ENCODE results near the gene SYT13.

Gene SYT13

DNA sequence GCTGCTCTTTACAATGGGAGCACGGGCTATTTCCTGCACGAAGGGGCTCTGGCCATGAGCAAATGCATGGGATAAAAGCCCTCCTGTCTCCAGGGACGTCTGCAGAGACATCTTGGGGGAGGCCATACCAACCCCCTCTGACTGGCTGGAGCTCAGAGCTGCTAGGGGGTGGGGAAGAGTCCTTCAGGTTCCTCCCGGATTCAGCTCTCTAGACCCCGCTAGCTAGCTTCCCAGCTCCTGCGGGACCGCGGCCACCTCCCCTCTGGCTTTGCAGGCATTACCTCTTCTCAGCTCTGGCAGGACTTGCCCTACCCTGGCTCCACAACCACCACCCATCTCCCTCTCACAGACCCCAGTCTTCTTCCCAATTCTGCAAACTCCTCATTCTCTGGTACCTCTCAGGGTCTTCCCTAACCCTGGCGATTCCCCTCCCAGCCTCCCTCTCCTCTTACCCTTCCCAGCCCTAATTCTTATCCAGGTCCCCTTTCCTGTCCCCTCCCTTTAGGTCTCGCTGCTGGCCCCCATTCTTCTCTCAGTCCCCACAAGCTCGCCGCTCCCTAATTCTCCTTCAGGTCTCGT, 802 bp downstream of the SYT13 start:
- H3F3A ChIP-seq (ENCODE audit: insufficient read depth, low read length): no peaks in the 10 kb centered on the region
- no peaks in the 10 kb centered on the region for H3K9me2 ChIP-seq (ENCODE audit: low read depth, low read length)
- H3K9ac ChIP-seq (ENCODE audit: low read length): no peak overlapping the region
- H3K4me3 ChIP-seq (ENCODE audit: low read depth, low read length, poor library complexity, severe bottlenecking): no peak overlapping the region
- H4K20me1 ChIP-seq (ENCODE audit: insufficient read depth, low read length): no peaks in the 10 kb centered on the region
- no peak for TF ChIP-seq EZH2 (IDR thresholded peaks at IDR 0.05; ENCODE audit: borderline replicate concordance, low read length)
- TF ChIP-seq, protein P1, sequence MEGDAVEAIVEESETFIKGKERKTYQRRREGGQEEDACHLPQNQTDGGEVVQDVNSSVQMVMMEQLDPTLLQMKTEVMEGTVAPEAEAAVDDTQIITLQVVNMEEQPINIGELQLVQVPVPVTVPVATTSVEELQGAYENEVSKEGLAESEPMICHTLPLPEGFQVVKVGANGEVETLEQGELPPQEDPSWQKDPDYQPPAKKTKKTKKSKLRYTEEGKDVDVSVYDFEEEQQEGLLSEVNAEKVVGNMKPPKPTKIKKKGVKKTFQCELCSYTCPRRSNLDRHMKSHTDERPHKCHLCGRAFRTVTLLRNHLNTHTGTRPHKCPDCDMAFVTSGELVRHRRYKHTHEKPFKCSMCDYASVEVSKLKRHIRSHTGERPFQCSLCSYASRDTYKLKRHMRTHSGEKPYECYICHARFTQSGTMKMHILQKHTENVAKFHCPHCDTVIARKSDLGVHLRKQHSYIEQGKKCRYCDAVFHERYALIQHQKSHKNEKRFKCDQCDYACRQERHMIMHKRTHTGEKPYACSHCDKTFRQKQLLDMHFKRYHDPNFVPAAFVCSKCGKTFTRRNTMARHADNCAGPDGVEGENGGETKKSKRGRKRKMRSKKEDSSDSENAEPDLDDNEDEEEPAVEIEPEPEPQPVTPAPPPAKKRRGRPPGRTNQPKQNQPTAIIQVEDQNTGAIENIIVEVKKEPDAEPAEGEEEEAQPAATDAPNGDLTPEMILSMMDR (IDR thresholded peaks at IDR 0.05; ENCODE audit: low read length): no peak
- no peak overlapping the region for H3K27ac ChIP-seq (ENCODE audit: low read depth, low read length, poor library complexity, severe bottlenecking)
- no peaks in the 10 kb centered on the region for H3K79me2 ChIP-seq (ENCODE audit: insufficient read depth, low read length)
- H3K4me2 ChIP-seq (ENCODE audit: low read length): no peak overlapping the region
- no peaks in the 10 kb centered on the region for H3K9me3 ChIP-seq (ENCODE audit: low read length)
- no peaks in the 10 kb centered on the region for H3K36me3 ChIP-seq (ENCODE audit: insufficient read depth, low read length)
- no peaks in the 10 kb centered on the region; the same call in 1 of the 2 replicates for H3K27me3 ChIP-seq (ENCODE audit: insufficient read depth, low read length)
- H3K4me1 ChIP-seq (ENCODE audit: insufficient read depth, low read length, severe bottlenecking): no peaks in the 10 kb centered on the region
- no peak overlapping the region for H2AFZ ChIP-seq (ENCODE audit: low read length)

DNA sequence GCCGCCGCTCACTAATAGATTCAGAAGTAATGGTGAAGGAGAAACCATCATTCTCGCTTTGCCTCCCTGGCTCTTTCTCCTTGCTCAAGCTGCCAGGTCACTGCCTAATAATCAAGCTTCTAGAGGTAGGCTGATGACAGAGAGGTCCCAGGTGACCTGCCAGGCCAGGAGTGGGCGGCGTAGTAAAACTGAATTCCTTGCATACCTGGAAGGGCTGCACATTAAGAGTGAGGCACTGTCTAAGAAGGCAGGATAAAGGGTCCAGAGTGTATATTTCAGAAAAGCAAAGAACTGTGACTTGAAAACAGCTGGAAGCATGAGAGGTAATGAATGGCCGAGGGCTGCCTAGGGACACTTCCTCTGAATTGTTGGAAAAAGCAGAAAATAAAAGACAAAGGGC, 4.1 kb downstream of the SYT13 start:
- no peak overlapping the region for H3K4me2 ChIP-seq (ENCODE audit: low read length)
- H3K4me3 ChIP-seq (ENCODE audit: low read depth, low read length, poor library complexity, severe bottlenecking): no peak overlapping the region

DNA sequence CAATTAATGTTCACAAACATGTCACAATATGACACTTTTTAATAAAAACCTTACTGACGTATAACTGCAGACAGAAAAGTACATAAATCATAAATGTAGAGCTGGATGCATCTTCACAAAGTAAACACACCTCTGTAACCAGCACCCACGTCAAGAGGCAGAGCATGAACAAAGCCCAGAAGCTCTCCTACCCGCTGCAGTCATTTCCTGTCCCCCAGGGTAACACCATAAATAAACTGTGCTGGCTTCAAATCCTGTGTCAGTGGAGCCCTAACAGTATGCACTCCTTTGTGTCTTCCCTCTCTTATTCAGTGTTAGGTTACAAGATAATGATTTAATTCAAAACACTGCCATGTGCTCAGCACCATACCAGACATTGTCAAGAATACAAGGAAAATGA, 5.7 kb downstream of the SYT13 start:
- Histone ChIP-seq H3K4me3 (ENCODE audit: low read depth, low read length, poor library complexity, severe bottlenecking) (no peak overlapping the region), H3K4me2 (ENCODE audit: low read length) (no peak overlapping the region), H3K9me3 (ENCODE audit: low read length) (peaks cover 2% of the 10 kb centered on the region; the same call in 1 of the 2 replicates), H3K79me2 (ENCODE audit: insufficient read depth, low read length) (no peaks in the 10 kb centered on the region), H3K9ac (ENCODE audit: low read length) (no peak overlapping the region), H3K27me3 (ENCODE audit: insufficient read depth, low read length) (no peaks in the 10 kb centered on the region; the same call in 1 of the 2 replicates), H3K36me3 (ENCODE audit: insufficient read depth, low read length) (no peaks in the 10 kb centered on the region), H3K27ac (ENCODE audit: low read depth, low read length, poor library complexity, severe bottlenecking) (no peak overlapping the region), H3K9me2 (ENCODE audit: low read depth, low read length) (no peaks in the 10 kb centered on the region), H3F3A (ENCODE audit: insufficient read depth, low read length) (no peaks in the 10 kb centered on the region), H2AFZ (ENCODE audit: low read length) (no peak overlapping the region), H3K4me1 (ENCODE audit: insufficient read depth, low read length, severe bottlenecking) (no peaks in the 10 kb centered on the region), H4K20me1 (ENCODE audit: insufficient read depth, low read length) (no peaks in the 10 kb centered on the region)
- TF ChIP-seq, protein P1 (IDR thresholded peaks at IDR 0.05; ENCODE audit: low read length): no peak
- TF ChIP-seq EZH2 (IDR thresholded peaks at IDR 0.05; ENCODE audit: borderline replicate concordance, low read length): no peak

More for the DNA sequence above, 4.1 kb downstream of the SYT13 start:
- Histone ChIP-seq H3K4me1 (ENCODE audit: insufficient read depth, low read length, severe bottlenecking) (no peaks in the 10 kb centered on the region), H3K9me3 (ENCODE audit: low read length) (peaks cover 2% of the 10 kb centered on the region; the same call in 1 of the 2 replicates), H4K20me1 (ENCODE audit: insufficient read depth, low read length) (no peaks in the 10 kb centered on the region), H3K9me2 (ENCODE audit: low read depth, low read length) (no peaks in the 10 kb centered on the region), H3K27ac (ENCODE audit: low read depth, low read length, poor library complexity, severe bottlenecking) (no peak overlapping the region), H3K36me3 (ENCODE audit: insufficient read depth, low read length) (no peaks in the 10 kb centered on the region), H3K79me2 (ENCODE audit: insufficient read depth, low read length) (no peaks in the 10 kb centered on the region), H3K9ac (ENCODE audit: low read length) (no peak overlapping the region), H2AFZ (ENCODE audit: low read length) (no peak overlapping the region), H3F3A (ENCODE audit: insufficient read depth, low read length) (no peaks in the 10 kb centered on the region), H3K27me3 (ENCODE audit: insufficient read depth, low read length) (no peaks in the 10 kb centered on the region; the same call in 1 of the 2 replicates)
- TF ChIP-seq, protein P1 (IDR thresholded peaks at IDR 0.05; ENCODE audit: low read length): no peak
- no peak for TF ChIP-seq EZH2 (IDR thresholded peaks at IDR 0.05; ENCODE audit: borderline replicate concordance, low read length)

Data from OCI-LY1 (cell line).